Activated CD4-positive, alpha-beta T cell treated with anti-CD3 and anti-CD28 coated beads, Interleukin-2, amount 50 U/mL, for 16 hours (primary cell): ENCODE results near the gene MRPL20.
A peak's percentile ranks its signal among the peaks of the same experiment; 100 is the strongest.
"Not testable (repeated sequence)": the region's sequence is repeated elsewhere in the genome, so short reads cannot be mapped to it uniquely, and the experiment has no call there.

ENCODE experiments used
- DNase-seq: peaks from one replicate; pipeline ENCODE4 v3.0.0-alpha.2; 2020

Gene MRPL20

DNA sequence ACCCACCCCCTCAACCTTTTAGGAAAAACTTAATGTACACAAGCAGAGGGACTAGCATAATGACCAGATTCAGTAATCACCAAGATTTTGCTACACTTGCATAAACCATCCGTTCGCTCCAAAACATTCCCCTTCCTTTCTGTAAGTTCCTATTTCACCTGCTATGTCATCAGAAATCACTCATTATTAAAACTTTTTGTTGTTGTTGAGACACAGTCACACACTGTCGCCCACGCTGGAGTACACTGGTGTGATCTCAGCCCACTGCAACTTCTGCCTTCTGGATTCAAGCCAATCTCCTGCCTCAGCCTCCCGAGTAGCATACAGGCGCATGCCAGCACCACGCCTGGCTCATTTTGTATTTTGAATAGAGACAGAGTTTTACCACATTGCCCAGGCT is 3.4 kb downstream of the MRPL20 start:
- no peak for DNase-seq

DNA sequence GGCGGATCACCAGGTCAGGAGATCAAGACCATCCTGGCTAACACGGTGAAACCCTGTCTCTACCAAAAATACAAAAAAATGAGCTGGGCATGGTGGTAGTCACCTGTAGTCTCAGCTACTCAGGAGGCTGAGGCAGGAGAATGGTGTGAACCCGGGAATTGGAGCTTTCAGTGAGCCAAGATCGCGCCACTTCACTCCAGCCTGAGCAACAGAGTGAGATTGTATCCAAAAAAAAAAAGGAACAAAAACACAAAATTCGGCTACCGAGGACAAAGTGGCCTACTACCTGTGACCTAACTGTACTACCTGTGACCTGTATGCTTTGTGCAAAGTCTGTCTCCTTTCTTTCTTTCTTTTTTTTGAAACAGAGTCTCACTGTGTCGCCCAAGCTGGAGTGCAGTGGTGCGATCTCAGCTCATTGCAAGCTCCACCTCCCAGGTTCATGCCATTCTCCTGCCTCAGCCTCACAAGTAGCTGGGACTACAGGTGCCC is 4.1 kb downstream of the MRPL20 start:
- not testable (repeated sequence) for DNase-seq

DNA sequence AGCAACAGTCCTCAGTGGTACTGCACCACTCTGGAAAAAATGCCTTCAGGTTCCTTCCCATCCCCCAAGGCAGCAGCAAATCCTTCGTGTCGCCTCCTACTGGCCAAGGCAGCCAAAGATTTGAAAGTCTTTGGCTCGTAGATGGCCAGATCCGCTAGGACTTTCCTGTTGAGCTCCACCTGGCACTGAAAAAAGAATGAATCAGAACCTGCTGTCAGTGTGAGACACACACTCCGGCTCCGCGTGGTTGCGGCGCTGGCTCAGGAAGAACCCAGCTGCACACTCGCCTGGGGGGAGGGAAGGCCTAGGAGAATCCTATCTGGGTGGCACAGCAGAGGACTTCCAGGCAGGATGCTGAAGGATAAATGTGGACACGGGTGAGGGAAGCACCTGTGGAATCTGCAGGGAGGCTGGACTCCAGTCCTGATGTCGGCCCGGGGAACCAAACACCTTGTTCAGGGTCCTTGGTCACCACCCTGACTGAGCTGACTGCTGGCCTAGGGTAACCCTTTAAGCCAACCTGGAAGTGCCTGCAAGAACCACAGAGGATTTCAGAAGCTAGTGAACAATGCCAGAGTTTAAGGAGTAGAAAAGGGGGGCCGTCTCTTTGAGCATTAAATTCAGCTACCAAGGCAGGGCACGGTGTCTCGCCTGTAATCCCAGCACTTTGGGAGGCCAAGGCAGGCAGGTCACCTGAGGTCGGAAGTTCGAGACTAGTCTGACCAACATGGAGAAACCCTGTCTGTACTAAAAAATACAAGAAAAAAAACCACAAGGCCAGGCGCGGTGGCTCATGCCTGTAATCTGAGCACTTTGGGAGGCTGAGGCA is 4.8 kb downstream of the MRPL20 start:
- DNase-seq: peak; percentile 44

DNA sequence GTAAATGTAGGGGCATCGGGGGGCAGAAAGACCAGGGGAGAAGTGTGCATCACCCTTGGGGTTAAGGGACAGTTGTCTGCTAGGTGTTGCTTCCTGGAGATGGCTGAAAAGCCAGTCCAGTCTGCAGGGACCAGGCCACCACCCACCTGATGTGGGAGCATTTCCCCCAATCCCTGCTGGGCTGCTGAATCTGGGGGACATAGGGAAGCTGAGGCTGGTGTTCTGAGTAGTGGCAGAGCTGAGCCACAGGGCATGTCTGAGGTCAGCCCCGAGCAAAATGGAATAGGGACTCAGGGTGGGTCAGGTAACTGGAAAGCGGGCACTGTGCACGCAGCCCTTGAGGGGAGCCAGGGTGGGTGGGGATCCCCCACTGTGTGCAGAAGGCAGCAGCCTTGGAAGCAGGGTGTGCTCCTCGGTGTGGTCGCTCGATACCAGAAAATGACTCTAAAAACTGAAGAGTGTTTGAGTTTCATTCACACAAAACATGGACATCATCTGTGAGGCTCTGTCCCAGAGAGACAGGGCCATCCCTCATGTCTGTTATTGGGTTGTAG is 5.6 kb downstream of the MRPL20 start:
- DNase-seq: no peak

DNA sequence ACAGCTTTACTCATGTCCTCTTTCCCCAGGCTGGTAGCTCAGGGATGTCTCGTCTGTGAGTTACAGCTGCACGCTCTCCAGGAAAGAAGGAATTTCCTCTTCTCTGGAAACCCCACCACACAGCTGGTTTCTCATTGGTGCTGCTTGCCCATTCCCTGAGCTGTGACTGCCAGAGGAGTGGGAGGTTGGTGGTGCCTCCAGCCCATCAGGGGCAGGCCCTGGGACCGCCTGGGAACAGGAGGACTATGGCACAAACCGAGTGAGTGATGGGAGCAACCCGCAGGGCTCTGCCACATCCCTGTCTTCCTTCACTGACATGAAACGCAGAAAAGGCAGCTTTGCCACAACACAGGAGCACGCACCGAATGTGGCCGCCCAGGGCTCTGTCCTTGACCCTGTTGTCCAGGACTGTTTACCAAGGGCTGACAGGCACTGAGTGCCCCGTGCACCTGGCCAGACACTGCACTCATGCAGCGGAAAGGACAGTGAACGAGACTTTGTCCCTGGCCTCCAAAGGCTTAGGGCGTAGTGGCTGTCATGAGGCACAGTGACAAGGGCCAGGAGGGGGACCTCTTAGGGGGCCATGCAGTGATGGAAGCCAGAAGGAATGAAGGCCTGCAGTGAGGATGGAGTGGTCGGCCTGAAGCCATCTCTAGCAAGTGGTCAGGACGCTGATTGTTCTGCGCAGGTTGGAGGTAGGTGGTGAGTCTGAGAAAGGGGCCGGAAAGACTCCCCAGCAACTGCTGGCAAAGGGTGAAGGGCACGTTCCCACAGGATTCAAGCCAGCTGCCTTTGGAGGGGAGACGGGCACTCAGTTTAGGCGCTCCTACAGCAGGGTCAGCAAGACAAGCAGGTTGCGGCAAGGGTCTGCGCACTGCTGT is 6.3 kb downstream of the MRPL20 start:
- DNase-seq: no peak

DNA sequence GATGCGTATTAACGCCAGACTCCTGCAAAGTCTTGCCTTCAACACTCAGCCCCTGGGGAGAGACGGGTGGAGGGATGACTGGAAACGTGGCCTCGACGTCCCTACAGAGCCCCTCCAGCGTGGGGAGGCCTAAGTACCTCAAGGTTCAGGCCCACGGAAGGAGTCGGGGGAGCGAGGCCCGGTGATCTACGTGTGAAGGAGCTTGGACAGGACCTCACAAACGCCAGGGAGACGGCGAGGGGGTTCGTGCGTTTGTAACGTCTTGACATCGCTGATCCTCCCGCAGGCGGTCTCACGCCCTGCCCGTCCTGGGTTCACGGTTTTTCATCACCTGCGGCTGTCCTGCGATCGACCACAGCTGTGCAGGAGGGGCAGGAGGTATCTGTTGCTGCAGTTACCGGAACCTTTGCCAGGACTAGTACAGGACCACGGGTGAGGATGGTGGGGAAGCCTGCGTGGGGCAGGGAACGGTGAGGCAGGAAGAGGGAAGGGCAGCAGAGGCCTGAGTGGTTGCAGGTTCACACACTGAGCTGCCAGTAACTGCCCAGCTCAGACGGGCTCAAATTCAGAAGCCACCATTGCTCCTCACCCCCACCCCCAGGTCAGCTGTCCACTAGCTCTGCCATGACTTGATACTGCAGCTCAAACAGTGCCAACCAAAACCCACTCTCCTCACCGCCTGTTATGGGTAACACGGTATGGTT is 7.1 kb downstream of the MRPL20 start:
- DNase-seq: no peak

DNA sequence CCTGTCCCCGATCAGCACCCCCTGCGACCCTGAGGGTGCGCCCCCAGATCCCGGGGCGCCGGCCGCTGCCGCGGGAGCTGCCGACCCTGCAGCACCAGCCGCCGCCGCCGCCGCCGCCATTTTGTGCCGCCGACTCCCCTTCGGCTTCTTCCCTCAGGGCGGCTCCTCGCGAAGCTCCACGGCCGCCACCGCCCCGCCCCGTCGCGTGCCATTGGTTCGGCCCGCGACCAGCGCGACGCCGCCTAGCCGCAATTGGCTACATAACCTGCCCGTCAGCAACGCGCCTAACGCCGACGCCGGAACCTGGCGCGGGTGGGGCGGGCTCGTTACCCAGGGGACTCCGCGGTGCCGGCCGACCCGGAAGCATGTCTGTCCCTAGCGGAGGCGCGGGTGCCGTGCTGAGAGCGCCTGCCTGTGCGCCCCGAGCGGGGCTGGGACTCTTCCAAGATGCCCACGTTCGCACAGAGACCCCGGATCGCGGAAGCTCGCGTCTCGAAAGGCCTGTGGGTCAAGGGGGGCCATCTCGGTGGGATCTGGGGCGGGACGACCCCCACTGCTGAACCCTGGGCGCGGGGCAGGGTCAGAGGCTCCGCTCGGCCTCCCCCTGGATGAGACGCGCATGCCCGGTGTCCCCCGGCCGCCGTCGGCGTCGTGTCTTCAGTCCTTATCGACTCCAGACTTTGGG is 7.8 kb downstream of the MRPL20 start, which contains the start of gene CCNL2:
TSS of gene CCNL2 (minus strand) at position 149 of the 685 bp plus-strand sequence. CDS start at position 120, 29 bp downstream.
- peak; percentile 99 for DNase-seq

DNA sequence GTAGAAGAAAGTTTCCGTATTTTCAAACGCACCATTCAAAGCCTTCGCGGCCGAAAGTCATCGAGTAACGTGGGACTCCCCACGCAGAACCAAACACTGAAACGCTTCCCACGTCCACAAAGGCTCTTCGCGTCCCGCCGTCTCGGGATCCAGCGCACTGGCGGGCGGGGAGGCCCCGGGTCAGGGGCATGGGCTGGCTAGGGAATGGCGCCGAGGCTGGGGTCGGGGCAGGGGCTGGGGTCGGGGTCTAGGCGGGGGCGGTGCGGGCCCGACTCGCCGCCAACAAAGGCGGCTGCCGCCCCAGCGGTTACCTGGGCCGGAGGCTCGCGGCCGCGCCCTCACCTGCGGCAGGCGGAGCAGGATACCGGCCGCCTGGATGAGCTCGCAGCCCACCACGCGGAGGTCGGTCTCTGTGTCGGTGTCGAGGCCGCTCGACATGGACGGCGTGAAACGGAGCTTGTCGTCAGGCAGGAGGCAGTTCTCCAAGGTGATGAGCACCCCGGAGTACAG is 8.4 kb downstream of the MRPL20 start:
- DNase-seq: no peak

DNA sequence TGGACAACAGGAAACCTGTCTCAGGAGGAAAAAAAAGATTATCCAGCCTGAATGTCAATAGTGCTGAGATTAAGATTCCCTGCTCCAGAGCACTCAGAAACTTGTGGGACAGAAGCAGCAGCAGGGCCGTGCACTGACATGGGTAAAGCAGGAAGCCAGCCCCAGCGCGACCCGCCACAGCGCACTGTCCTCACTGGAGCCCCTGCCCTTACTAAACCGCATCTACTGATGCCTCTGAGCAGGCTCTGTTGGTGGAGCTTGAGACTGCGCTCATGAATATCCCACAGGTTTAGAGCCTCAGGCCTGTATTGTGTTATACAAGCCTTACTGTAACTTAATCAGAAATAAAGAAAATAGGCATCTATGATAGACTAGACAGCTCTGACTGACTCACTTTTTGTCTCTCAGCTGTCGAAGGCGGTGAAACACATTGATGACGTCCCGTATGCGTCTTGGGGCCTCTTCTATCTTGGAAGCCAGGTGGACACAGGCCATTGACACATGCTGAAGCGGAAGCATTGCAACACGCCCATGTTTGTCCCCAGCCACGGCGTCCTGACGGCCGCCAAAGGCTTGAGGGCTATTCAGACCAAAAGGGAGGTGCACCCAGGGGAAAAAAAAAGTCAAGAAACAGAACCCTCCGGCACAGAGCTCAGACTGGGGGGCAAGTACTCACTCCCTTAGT is 9.1 kb downstream of the MRPL20 start:
- DNase-seq: no peak

DNA sequence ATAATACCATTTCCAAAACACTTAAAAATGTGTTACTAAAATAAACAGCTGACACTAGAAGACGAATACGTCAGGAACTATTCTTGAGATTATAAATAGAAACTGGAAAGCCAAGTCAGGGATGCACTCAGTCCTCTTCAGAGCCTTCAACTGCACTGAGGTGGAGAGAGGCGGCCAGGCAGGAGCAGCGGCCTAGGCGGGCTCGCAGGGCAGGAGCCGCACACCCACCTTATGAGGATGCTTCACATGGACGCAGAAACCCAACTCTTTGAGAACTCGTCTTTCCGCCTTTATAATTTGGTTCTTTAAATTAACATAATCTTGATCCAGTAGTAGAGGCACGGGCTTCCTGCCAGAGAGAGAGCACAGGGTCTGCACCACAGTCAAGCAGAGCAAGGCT is 11.9 kb downstream of the MRPL20 start:
- no peak for DNase-seq

DNA sequence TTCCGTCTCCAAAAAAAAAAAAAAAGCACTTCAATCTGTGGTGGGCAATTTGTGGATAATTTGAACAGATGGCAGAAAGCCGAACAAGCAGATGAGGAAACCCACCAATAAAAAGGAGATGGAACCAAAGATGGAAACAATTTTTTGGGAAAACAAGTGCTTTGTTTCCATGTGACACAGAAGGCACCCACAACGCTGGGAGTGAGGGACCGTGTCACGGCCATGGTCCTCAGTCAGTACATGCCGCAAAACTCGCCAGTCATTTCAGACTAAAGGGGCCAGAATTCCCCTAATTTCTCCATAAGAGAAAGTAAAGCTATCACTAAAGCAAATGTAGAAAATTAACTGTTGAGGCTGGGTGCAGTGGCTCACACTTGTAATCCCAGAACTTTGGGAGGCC is 13.0 kb downstream of the MRPL20 start:
- DNase-seq: no peak

DNA sequence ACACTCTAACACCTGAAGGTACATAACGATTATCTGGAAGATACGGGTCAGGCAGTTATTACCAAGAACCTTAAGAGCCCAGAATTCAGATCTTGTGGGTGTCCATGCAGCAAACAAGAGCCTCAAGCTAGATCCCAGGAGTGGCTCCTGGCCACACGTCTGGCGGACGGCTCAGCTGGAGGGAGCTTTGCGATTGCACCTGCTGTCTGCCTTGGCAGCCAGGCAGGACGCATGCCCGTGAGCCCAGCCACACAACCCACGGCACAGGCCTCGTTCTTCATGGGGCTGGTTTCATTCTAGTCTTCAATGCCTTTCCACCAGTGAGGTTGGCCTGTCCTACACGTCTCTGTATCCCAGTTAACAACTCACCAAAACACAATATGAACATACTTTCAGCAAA is 13.7 kb downstream of the MRPL20 start:
- DNase-seq: no peak

DNA sequence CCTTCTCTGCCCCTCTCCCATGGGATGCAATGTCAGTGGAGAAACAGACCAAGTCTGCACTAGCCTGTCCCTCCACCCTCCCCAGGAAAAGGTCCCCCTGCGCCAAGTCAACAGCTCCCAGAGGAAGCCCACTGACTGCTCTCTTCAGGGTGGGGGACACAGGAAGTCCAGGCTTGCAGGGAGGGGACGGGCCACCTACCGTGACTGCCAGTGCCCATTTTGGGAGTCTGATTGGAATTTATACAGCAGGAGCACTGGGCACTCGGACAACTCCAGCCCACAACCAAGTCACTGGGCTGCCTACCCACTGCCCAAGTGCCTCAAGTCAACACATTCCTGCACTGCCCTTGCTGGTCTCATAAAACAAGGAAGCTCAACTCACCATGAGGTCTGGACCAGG is 14.1 kb downstream of the MRPL20 start:
- no peak for DNase-seq

DNA sequence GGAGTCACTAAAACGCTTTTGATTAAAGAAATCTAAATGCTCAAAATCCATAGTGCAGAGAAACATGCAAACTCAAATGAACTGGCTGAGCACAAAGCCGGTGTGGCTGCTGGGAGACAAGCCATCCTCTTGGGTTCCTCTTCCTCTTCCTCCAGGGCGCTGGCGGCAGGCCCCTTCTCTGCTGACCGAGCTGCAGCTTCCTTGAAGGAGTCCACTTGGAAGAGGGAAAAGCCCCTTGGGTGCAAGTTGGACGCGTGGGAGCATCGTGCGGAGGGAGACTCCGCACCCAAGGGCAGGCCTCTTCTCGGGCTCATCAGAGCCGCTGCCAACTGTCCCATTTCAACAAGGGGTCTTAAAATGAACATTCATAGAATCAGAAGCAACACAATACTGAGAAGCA is 15.9 kb downstream of the MRPL20 start:
- DNase-seq: no peak

DNA sequence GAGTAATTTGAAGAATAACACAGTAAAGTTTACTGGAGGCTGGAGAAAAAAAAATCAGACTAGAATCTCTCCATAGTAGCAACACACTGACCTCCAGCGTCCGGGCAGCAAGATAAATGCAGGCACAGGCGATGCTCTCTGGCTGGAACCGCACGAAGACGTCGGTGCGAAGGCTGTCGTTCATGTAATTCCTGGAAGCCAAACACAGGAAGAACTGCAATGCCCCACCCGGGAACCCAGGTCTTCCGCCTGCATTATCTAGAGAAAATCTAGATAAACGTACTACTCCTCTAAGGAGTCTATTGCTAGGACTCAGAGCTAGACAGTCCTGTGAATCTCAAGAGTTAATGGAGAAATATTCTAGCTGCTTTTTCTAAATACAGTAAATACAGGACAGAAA is 16.4 kb downstream of the MRPL20 start:
- no peak for DNase-seq

DNA sequence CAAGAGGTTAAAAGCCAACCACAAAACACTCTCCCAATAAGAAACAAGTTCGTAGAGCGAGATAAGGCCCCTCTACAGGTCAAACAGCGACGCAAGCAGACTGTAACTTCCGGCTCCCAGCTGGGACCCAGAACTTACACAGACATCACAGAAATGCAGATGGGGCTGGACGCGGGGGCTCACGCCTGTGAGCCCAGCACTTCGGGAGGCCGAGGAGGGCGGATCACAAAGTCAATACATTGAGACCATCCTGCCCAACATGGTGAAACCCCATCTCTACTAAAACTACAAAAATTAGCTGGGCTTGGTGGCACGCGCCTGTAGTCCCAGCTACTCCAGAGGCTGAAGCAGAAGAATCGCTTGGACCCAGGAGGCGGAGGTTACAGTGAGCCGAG is 19.0 kb downstream of the MRPL20 start:
- DNase-seq: no peak

DNA sequence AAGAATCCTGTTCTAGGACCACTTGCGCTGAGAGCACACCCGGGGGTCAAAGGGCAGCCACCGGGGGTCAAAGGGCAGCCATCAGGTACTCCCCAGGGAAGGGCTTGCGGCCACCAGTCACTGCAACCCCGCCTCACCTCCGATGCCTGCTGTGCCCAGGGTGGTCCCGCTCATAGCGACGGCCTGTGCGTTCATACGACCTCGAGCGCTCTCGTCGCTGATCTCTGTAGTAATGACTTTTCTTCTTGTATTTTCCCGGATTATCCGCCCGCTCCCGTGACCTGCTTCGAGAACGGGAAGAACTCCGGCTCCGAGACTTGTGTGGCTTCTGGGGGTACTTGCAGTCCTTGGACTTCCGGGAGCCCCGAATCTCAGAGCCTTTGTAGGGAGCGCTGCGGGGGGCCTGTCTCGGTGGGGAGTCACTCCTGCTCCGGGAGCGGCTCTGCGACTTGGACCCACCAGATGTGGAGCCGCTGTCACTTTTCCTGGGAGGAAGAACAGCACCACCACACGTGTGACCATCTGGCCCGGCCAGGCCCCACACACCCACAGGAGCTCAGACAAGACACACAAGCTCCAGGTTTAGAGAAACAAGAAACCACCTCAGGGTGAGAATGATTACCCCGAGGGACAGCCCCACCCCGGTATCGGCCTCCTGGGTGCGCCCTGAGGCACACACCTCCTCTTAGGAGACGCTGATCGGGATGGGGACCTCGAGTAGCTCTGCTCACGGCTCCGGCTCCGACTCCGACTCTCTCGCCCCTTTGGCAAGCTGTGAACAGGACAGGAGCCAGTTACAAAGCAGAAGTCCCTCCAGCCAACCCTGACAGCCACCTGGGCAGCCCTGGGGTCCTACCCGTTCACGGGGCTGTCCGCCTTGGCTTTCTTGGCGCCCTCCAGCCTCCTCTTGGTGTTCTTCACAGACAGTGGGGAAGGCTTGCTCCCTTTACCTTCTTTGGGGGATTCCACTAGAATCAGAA is 19.7 kb downstream of the MRPL20 start:
- DNase-seq: no peak

DNA sequence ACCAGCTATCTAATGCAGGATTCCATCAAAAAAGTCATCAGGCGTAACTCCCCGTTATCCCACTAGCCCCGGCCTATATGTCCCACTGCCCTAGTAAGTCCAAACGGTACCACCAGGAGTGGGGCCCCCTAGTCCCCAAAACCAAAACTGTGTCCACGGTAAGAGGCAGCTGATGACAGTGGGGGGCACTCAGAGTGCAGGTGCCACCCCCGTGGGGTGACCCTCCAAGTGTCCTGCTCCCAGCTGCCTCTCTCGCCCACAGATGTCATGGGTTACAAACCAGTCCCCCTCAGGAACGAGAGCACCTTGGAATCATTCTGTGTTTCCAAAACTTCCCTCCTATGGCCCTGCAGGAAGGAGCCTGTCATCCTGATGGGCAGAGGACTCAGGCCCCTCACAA is 21.2 kb downstream of the MRPL20 start:
- no peak for DNase-seq

DNA sequence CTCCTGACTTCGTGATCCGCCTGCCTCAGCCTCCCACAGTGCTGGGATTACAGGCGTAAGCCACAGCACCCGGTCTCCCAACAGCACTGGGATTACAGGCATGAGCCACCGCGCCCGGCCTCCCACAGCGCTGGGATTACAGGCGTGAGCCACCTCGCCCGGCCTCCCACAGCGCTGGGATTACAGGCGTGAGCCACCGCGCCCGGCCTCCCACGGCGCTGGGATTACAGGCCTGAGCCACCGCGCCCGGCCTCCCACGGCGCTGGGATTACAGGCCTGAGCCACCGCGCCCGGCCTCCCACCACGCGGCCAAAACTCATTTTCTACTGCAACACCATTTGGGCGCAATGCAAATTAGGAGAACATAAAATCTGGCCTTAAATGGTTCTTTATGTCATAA is 21.8 kb downstream of the MRPL20 start:
- DNase-seq: not testable (repeated sequence)

DNA sequence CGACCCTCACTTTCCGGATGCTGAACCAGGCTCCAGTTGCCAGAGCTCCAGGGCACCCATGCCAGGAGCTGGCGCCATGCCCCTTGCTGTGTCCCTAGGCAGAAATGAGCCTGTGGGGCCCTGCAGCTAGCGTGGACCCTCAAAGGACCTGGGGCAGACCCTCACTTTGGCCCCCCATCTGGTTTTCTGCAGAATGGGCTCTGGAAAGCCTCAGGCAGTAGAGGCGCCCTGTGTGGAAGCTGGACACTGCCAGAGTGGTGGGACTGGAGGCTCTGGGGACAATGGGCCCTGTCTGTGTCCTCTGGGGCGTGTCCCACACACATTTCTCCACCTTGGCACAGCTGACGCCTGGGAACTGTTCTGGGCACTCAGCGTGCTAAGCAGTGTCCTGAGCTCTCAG is 25.8 kb downstream of the MRPL20 start:
- DNase-seq: no peak
